CD4-positive, alpha-beta T cell treated with Interleukin-17A for 1 hour (primary cell): ENCODE data around the gene RNF225.
"Not testable (repeated sequence)": the region's sequence is repeated elsewhere in the genome, so short reads cannot be mapped to it uniquely, and the experiment has no call there.

ENCODE experiments used
- DNase-seq: peaks from one replicate; pipeline ENCODE4 v3.0.0-alpha.2; 2020

The RNF225 gene

GRCh38 chr19:58362272-58362994, 33.0 kb upstream of the RNF225 start, which contains the start of gene ZNF497:
Gene ZNF497 (minus strand): TSS chr19:58362751. CDS start chr19:58357635, 5,116 bp downstream.
- peak; percentile 97 for DNase-seq

- DNase-seq: no peak
Observed at GRCh38 chr19:58364146-58364545, 31.3 kb upstream of the RNF225 start.

- no peak for DNase-seq
Observed at GRCh38 chr19:58366585-58367430, 28.6 kb upstream of the RNF225 start.

GRCh38 chr19:58367698-58368454, 27.6 kb upstream of the RNF225 start:
- DNase-seq: no peak

GRCh38 chr19:58368561-58369360, 26.7 kb upstream of the RNF225 start:
- DNase-seq: no peak

GRCh38 chr19:58372311-58373133, 22.9 kb upstream of the RNF225 start:
- DNase-seq: no peak

- DNase-seq: no peak
Observed at GRCh38 chr19:58374200-58374599, 21.3 kb upstream of the RNF225 start.

GRCh38 chr19:58376724-58377123, 18.7 kb upstream of the RNF225 start:
- DNase-seq: not testable (repeated sequence)

- no peak for DNase-seq
Observed at GRCh38 chr19:58379246-58379645, 16.2 kb upstream of the RNF225 start.

- DNase-seq: no peak
Observed at GRCh38 chr19:58380037-58380661, 15.3 kb upstream of the RNF225 start.

GRCh38 chr19:58380662-58381459, 14.6 kb upstream of the RNF225 start, which contains the start of gene ZNF837:
Gene ZNF837 (minus strand): TSS chr19:58381030. CDS start chr19:58369332, 11,698 bp downstream.
- peak; percentile 100 for DNase-seq

GRCh38 chr19:58381460-58382212, 13.8 kb upstream of the RNF225 start:
- DNase-seq: no peak

GRCh38 chr19:58382997-58383603, 12.4 kb upstream of the RNF225 start:
- DNase-seq: no peak

GRCh38 chr19:58385313-58385890, 10.1 kb upstream of the RNF225 start:
- DNase-seq: no peak

- no peak for DNase-seq
Observed at GRCh38 chr19:58385891-58386575, 9.4 kb upstream of the RNF225 start.

- peak; percentile 99 for DNase-seq
Observed at GRCh38 chr19:58386576-58387337, 8.7 kb upstream of the RNF225 start, which contains the start of gene RPS5. Gene RPS5 (plus strand): TSS chr19:58387269. CDS start chr19:58388138, 869 bp downstream.
